22Rv1 (cell line): ENCODE data around the gene TAF12.
"Not testable (repeated sequence)": the region's sequence is repeated elsewhere in the genome, so short reads cannot be mapped to it uniquely, and the experiment has no call there.

Experiments used
- H3K27ac ChIP-seq: fragments of 450-650 bp; 2 replicates; pipeline ENCODE4 v1.5.1; 2017
- CTCF ChIP-seq: fragments of 450-650 bp; IDR thresholded peaks from 2 replicates; pipeline ENCODE4 v1.5.1; 2017; ENCODE audit warnings: mild to moderate bottlenecking
- ZFX ChIP-seq: fragments of 450-650 bp; IDR thresholded peaks from 2 replicates; pipeline ENCODE4 v1.6.1; 2017; ENCODE audit warnings: antibody characterized with exemption, borderline replicate concordance

The TAF12 gene

DNA sequence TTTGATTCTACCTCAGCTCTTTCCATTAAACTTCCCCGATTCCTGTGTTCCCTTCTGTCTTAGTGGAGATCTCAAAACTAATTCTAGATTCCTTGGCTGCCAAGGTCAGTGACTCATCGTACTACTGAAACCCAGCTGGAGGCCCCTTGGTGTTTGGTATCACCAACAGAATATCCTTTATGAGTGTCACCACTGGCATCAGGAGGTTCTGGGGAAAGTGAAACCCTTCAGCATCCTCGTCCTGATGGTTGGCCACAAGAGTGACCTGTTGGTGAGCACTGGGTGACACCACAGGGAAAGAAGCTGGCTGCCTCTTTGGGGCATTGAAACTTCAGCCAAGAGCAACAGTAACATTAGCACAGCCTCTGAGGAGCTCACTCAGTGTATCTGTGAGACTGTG lies 41.2 kb downstream of the TAF12 start:
- TF ChIP-seq CTCF (no peak), ZFX (no peak)
- no peak overlapping the region for H3K27ac ChIP-seq

DNA sequence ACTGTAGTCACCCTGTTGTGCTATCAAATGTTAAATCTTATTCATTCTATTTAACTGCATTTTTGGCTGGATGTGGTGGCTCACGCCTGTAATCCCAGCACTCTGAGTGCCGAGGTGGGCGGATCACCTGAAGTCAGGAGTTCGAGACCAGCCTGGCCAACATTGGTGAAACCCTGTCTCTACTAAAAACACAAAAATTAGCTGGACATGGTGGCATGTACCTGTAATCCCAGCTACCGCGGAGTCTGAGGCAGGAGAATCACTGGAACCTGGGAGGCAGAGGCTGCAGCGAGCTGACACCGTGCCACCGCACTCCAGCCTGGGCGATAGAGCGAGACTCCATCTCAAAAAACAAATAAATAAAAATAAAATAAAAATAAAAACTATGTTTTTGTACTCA lies 46.6 kb downstream of the TAF12 start:
- H3K27ac ChIP-seq, result not testable (repeated sequence)

DNA sequence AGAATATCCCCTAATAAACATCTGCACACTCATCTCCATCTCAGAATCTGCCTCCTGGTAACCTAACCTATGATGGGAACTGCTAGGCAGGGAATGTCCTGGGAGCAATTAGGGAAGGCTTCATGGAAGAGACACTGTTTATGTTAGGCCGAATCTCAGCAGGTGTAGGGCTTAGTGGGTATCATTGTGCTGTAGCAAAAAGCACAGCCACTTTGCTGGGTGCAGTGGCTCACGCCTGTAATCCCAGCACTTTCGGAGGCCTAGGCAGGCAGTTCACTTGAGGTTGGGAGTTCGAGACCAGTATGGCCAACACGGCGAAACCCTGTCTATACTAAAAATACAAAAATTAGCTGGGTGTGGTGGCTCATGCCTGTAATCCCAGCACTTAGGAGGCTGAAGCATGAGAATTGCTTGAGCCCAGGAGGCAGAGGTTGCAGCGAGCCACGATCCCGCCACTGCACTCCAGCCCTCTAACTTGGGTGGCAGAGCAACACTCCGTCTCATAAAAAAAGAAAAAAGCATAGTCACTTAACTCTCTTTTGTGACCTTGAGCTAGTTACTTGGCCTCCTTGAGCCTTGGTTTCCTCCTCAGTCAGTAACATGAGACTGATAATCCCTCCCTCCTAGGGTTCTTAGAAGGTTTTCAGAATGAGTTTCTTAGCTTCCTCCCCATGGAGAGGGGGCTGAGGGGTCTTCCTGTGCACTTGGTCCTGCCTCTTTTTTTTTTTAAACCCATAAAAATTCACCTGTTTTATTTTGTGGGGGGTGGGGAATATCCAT lies 47.3 kb downstream of the TAF12 start:
- TF ChIP-seq ZFX (no peak), CTCF (no peak)
- H3K27ac ChIP-seq, result no peak overlapping the region

DNA sequence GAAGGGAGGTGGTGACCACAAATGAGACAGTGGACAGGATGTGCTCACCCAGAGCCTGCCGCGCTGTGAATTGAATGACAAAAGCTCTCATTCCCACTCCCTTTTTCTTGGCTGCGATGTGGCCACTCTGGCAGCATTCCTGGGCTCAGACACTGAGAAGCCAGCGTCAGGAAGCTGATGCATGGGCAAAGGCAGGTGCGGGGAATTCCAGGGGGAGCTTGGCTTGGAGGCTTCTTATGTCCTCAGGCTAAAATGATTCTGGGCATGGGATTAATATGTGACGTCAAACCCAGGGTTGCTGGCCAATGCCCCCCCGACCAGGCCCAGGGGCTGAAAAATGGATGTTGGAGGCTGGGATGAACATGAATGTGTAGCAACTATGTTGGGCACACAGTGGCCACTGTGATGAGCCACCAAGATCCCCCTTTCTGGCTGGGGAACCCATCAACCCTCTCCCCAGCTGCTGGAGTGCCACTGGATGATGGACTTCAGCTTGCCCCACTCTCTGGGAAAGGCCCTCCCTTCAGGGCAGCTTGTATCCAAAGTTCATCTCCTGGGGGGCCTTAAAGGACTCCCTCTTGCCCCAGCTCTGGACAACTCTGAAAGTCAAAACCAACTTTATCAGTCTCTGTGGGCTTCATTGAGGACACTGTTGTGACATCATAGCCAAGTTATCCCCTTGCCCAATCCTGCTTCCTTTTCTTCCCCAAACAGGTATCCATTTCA lies 48.0 kb downstream of the TAF12 start:
- not testable (repeated sequence) for H3K27ac ChIP-seq

DNA sequence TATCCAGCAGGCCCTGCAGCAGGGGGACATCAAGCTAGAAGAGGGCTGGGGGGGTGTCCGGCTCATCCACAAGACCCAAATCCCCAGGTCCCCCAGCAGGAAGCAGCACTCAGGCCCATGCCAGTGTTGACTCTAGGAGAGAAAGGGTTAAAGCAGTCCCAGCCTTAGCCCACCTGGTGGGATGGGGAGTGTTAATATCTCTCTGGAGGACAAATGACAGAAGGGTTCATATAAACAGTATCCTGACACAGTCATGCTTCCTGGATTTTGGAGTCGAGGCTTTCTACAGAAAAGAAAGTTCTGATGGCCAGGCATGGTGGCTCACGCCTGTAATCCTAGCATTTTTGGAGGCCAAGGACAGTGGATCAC lies 48.9 kb downstream of the TAF12 start:
- not testable (repeated sequence) for H3K27ac ChIP-seq

DNA sequence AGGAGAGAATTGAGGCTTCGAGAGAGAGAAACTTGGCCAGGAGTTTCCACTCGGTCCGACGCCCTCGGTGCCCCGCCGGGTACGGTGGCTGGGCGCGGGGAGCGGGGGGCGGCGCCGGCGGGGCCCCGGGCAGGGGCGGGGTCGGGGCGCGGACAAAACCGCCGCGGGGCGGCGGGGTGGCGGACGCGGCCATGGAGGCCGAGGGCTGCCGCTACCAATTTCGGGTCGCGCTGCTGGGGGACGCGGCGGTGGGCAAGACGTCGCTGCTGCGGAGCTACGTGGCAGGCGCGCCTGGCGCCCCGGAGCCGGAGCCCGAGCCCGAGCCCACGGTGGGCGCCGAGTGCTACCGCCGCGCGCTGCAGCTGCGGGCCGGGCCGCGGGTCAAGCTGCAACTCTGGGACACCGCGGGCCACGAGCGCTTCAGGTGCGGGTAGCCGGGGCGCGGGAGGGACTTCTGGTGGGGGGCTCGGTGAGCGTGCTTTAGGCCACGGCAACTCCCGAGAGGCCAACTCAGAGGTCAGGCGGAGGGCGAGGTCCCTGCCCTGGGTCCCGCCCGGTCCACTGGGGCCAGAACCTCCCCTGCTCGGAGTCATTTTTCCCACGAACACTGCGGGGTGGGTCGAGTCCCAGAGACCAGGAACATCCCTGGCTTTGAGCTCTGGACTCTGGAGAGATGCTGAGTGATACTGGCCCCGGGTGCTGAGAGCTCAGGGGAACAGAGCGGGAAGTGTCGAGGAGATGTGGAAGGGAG lies 50.4 kb downstream of the TAF12 start:
- TF ChIP-seq CTCF, result no peak
- no peak for TF ChIP-seq ZFX

DNA sequence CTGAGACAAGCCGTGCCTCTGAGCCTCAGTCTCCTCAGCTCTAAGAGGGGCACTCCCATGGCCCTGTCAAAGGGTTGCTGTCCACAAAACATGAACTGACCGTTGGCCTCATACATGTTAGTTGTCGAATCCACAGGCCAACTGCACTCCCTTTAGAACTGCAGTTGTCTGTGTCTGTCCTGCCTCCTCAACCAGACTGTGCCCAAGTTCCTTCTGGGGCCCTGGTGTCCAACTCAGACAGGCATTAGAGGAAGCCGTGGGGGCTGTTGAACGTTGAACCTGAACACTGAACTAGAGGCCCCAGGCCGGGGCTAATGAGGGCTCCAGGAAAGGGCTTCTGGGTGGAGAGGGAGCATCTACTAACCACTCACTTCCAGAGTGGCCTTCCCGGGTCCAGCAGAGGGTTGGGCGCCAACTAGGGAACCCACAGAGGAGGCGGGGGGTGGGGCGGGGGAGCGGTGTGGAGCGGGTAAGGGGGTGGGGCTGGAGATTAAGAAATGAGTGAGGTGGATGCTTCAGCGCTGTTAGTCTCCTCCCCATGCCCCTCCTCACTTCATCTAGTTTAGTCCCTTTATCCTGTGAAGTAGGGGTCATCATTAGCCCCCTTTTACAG lies 51.1 kb downstream of the TAF12 start, which contains the start of gene RAB42:
RAB42 (plus strand) TSS at position 558 of the 613 bp plus-strand sequence. CDS start 247 bp downstream, outside the sequence.
- no peak within 1 kb of the TSS for H3K27ac ChIP-seq
- TF ChIP-seq CTCF (no peak), ZFX (no peak)

More for the DNA sequence above, 50.4 kb downstream of the TAF12 start:
- H3K27ac ChIP-seq, result no peak overlapping the region

DNA sequence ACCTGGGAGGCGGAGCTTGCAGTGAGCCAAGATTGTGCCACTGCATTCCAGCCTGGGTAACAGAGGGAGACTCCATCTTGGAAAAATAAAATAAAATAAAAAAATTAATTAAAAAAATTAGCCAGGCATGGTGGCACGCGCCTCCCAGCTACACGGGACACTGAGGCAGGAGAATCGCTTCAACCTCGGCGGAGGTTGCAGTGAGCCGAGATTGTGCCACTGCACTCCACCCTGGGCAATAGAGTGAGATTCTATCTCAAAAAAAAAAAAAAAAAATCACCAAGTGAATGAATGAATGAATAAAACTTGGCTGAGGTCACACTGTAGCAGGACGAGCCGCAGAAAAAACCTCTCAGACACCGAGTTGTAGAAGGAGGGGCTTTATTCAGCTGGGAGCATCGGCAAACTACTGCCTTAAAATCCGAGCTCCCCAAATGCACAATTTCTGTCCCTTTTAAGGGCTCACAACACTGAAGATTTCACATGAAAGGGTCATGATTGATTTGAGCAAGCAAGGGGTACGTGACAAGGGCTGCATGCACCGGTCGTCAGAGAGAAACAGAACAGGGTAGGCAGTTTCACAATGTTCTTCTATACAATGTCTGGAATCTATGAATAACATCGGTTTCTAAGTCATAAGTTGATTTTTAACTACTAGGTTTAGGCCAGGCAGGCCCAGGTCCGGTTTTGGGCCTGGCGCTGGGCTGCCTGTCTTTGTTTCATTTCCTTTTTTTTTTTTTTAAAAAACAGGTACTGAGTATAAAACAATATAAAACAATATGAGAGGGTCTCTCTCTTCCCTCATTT lies 56.1 kb downstream of the TAF12 start:
- not testable (repeated sequence) for H3K27ac ChIP-seq

GRCh38 chr1:28582248-28582615 lies 60.6 kb downstream of the TAF12 start:
- peak overlapping the region; percentile 95 for H3K27ac ChIP-seq
- TF ChIP-seq ZFX, result no peak
- TF ChIP-seq CTCF, result no peak
